GM19467 (cell line): ENCODE measurements around the gene ARG2.

Source experiments
- ATAC-seq: cut with Tn5 transposase; IDR thresholded peaks from one replicate; pipeline ENCODE4 v1.9.1; 2021; ENCODE audit warnings: mild to moderate bottlenecking, moderate library complexity; ENCODE audit not compliant: unreplicated experiment

The ARG2 gene

GRCh38 chr14:67680121-67680602 is 60.4 kb downstream of the ARG2 start:
- peak; percentile 76 for ATAC-seq

- no peak for ATAC-seq
Observed at GRCh38 chr14:67680941-67681340, 61.2 kb downstream of the ARG2 start.

- ATAC-seq: no peak
Observed at GRCh38 chr14:67683842-67684241, 64.1 kb downstream of the ARG2 start.

- no peak for ATAC-seq
Observed at GRCh38 chr14:67690011-67690410, 70.3 kb downstream of the ARG2 start.

- peak; percentile 76 for ATAC-seq
Observed at GRCh38 chr14:67694791-67695393, 75.2 kb downstream of the ARG2 start.

- peak; percentile 88 for ATAC-seq
Observed at GRCh38 chr14:67695394-67695949, 75.8 kb downstream of the ARG2 start, which contains the start of gene RDH11. RDH11 (minus strand) TSS chr14:67695764; CDS start chr14:67695703, 61 bp downstream.

GRCh38 chr14:67697006-67697405 is 77.3 kb downstream of the ARG2 start:
- ATAC-seq: no peak

- no peak for ATAC-seq
Observed at GRCh38 chr14:67698179-67698578, 78.5 kb downstream of the ARG2 start.
